Measurements from ENCODE around the gene BNIP2.

BNIP2 gene

GRCh38 chr15:59687836-59688235, 1.3 kb downstream of the BNIP2 start:
- peaks cover 3% of the 10 kb centered on the region for H3K4me1 ChIP-seq (ENCODE audit: insufficient read depth, insufficient read length)
- no peak for TF ChIP-seq YY1 (IDR thresholded peaks at IDR 0.05; ENCODE audit: insufficient read depth, insufficient read length)
- TF ChIP-seq ZNF274 (IDR thresholded peaks at IDR 0.05; ENCODE audit: low read depth, low read length): no peak
- no peak for TF ChIP-seq SUZ12 (IDR thresholded peaks at IDR 0.05; ENCODE audit: extremely low read depth, insufficient read depth, insufficient read length)
- no peak for DNase-seq (ENCODE audit: low read depth, low spot score)

GRCh38 chr15:59686389-59686788, 2.7 kb downstream of the BNIP2 start:
- Histone ChIP-seq H3K27me3 (ENCODE audit: insufficient read depth, insufficient read length) (no peaks in the 10 kb centered on the region), H3K9ac (ENCODE audit: insufficient read length, low read depth) (no peak overlapping the region), H3K9me3 (ENCODE audit: insufficient read depth, low read length) (no peaks in the 10 kb centered on the region), H3K4me3 (ENCODE audit: insufficient read length, low read depth) (no peak overlapping the region), H3K36me3 (ENCODE audit: insufficient read depth, insufficient read length, low read length) (peaks cover 35% of the 10 kb centered on the region), H3K4me1 (ENCODE audit: insufficient read depth, insufficient read length) (peaks cover 3% of the 10 kb centered on the region)
- TF ChIP-seq YY1 (IDR thresholded peaks at IDR 0.05; ENCODE audit: insufficient read depth, insufficient read length) (no peak), ZNF274 (IDR thresholded peaks at IDR 0.05; ENCODE audit: low read depth, low read length) (no peak), SUZ12 (IDR thresholded peaks at IDR 0.05; ENCODE audit: extremely low read depth, insufficient read depth, insufficient read length) (no peak)
- no peak for DNase-seq (ENCODE audit: low read depth, low spot score)

More at GRCh38 chr15:59687836-59688235, 1.3 kb downstream of the BNIP2 start:
- Histone ChIP-seq H3K36me3 (ENCODE audit: insufficient read depth, insufficient read length, low read length) (peaks cover 26% of the 10 kb centered on the region), H3K27me3 (ENCODE audit: insufficient read depth, insufficient read length) (no peaks in the 10 kb centered on the region), H3K9me3 (ENCODE audit: insufficient read depth, low read length) (no peaks in the 10 kb centered on the region), H3K9ac (ENCODE audit: insufficient read length, low read depth) (peak overlapping the region; percentile 99), H3K4me3 (ENCODE audit: insufficient read length, low read depth) (peak overlapping the region; percentile 72)

- TF ChIP-seq SUZ12 (IDR thresholded peaks at IDR 0.05; ENCODE audit: extremely low read depth, insufficient read depth, insufficient read length): no peak
- no peak for TF ChIP-seq YY1 (IDR thresholded peaks at IDR 0.05; ENCODE audit: insufficient read depth, insufficient read length)
- TF ChIP-seq ZNF274 (IDR thresholded peaks at IDR 0.05; ENCODE audit: low read depth, low read length): no peak
- H3K9ac ChIP-seq (ENCODE audit: insufficient read length, low read depth): no peak overlapping the region
- DNase-seq (ENCODE audit: low read depth, low spot score): no peak
- H3K4me1 ChIP-seq (ENCODE audit: insufficient read depth, insufficient read length): peaks cover 3% of the 10 kb centered on the region
- no peak overlapping the region for H3K4me3 ChIP-seq (ENCODE audit: insufficient read length, low read depth)
- H3K36me3 ChIP-seq (ENCODE audit: insufficient read depth, insufficient read length, low read length): peaks cover 40% of the 10 kb centered on the region
- no peaks in the 10 kb centered on the region for H3K27me3 ChIP-seq (ENCODE audit: insufficient read depth, insufficient read length)
- H3K9me3 ChIP-seq (ENCODE audit: insufficient read depth, low read length): no peaks in the 10 kb centered on the region
These were observed 3.3 kb downstream of the BNIP2 start for GRCh38 chr15:59685737-59686297.

- Histone ChIP-seq H3K9ac (ENCODE audit: insufficient read length, low read depth) (no peak overlapping the region), H3K9me3 (ENCODE audit: insufficient read depth, low read length) (no peaks in the 10 kb centered on the region), H3K36me3 (ENCODE audit: insufficient read depth, insufficient read length, low read length) (peaks cover 71% of the 10 kb centered on the region), H3K4me3 (ENCODE audit: insufficient read length, low read depth) (no peak overlapping the region), H3K27me3 (ENCODE audit: insufficient read depth, insufficient read length) (no peaks in the 10 kb centered on the region), H3K4me1 (ENCODE audit: insufficient read depth, insufficient read length) (no peaks in the 10 kb centered on the region)
- TF ChIP-seq YY1 (IDR thresholded peaks at IDR 0.05; ENCODE audit: insufficient read depth, insufficient read length) (no peak), SUZ12 (IDR thresholded peaks at IDR 0.05; ENCODE audit: extremely low read depth, insufficient read depth, insufficient read length) (no peak), ZNF274 (IDR thresholded peaks at IDR 0.05; ENCODE audit: low read depth, low read length) (no peak)
- no peak for DNase-seq (ENCODE audit: low read depth, low spot score)
These were observed 8.2 kb downstream of the BNIP2 start for GRCh38 chr15:59680870-59681269.

GRCh38 chr15:59680346-59680745, 8.8 kb downstream of the BNIP2 start:
- no peak for DNase-seq (ENCODE audit: low read depth, low spot score)
- H3K27me3 ChIP-seq (ENCODE audit: insufficient read depth, insufficient read length): no peaks in the 10 kb centered on the region
- no peak for TF ChIP-seq SUZ12 (IDR thresholded peaks at IDR 0.05; ENCODE audit: extremely low read depth, insufficient read depth, insufficient read length)
- no peak for TF ChIP-seq ZNF274 (IDR thresholded peaks at IDR 0.05; ENCODE audit: low read depth, low read length)
- TF ChIP-seq YY1 (IDR thresholded peaks at IDR 0.05; ENCODE audit: insufficient read depth, insufficient read length): no peak
- H3K9me3 ChIP-seq (ENCODE audit: insufficient read depth, low read length): no peaks in the 10 kb centered on the region
- H3K36me3 ChIP-seq (ENCODE audit: insufficient read depth, insufficient read length, low read length): peaks cover 74% of the 10 kb centered on the region
- H3K4me3 ChIP-seq (ENCODE audit: insufficient read length, low read depth): no peak overlapping the region
- H3K9ac ChIP-seq (ENCODE audit: insufficient read length, low read depth): no peak overlapping the region
- no peaks in the 10 kb centered on the region for H3K4me1 ChIP-seq (ENCODE audit: insufficient read depth, insufficient read length)

GRCh38 chr15:59678620-59679019, 10.5 kb downstream of the BNIP2 start:
- DNase-seq (ENCODE audit: low read depth, low spot score): no peak
- Histone ChIP-seq H3K36me3 (ENCODE audit: insufficient read depth, insufficient read length, low read length) (peaks cover 78% of the 10 kb centered on the region), H3K9ac (ENCODE audit: insufficient read length, low read depth) (no peak overlapping the region), H3K4me1 (ENCODE audit: insufficient read depth, insufficient read length) (no peaks in the 10 kb centered on the region), H3K9me3 (ENCODE audit: insufficient read depth, low read length) (no peaks in the 10 kb centered on the region), H3K4me3 (ENCODE audit: insufficient read length, low read depth) (no peak overlapping the region), H3K27me3 (ENCODE audit: insufficient read depth, insufficient read length) (no peaks in the 10 kb centered on the region)
- TF ChIP-seq ZNF274 (IDR thresholded peaks at IDR 0.05; ENCODE audit: low read depth, low read length) (no peak), SUZ12 (IDR thresholded peaks at IDR 0.05; ENCODE audit: extremely low read depth, insufficient read depth, insufficient read length) (no peak), YY1 (IDR thresholded peaks at IDR 0.05; ENCODE audit: insufficient read depth, insufficient read length) (no peak)

- Histone ChIP-seq H3K4me1 (ENCODE audit: insufficient read depth, insufficient read length) (no peaks in the 10 kb centered on the region), H3K9me3 (ENCODE audit: insufficient read depth, low read length) (no peaks in the 10 kb centered on the region), H3K9ac (ENCODE audit: insufficient read length, low read depth) (no peak overlapping the region), H3K27me3 (ENCODE audit: insufficient read depth, insufficient read length) (no peaks in the 10 kb centered on the region), H3K36me3 (ENCODE audit: insufficient read depth, insufficient read length, low read length) (peaks cover 82% of the 10 kb centered on the region), H3K4me3 (ENCODE audit: insufficient read length, low read depth) (no peak overlapping the region)
- TF ChIP-seq ZNF274 (IDR thresholded peaks at IDR 0.05; ENCODE audit: low read depth, low read length): no peak
- no peak for TF ChIP-seq SUZ12 (IDR thresholded peaks at IDR 0.05; ENCODE audit: extremely low read depth, insufficient read depth, insufficient read length)
- no peak for TF ChIP-seq YY1 (IDR thresholded peaks at IDR 0.05; ENCODE audit: insufficient read depth, insufficient read length)
- no peak for DNase-seq (ENCODE audit: low read depth, low spot score)
These were observed 10.9 kb downstream of the BNIP2 start for GRCh38 chr15:59678172-59678571.
